Ramos (cell line): ENCODE data around the gene RORC.

Experiments
- in situ Hi-C: fragments of 300-500 bp; cut with MboI; formaldehyde crosslinking; loops from one replicate; pipeline ENCODE4 v1.14.3; 2022; ENCODE audit warnings: low sequenced_read_pairs; ENCODE audit not compliant: unreplicated experiment

RORC gene

GRCh38 chr1:151849871-151850270, 18.3 kb upstream of the RORC start:
- in situ Hi-C loops = no loop called here

GRCh38 chr1:151849126-151849525, 17.5 kb upstream of the RORC start:
- in situ Hi-C loops = no loop called here

GRCh38 chr1:151847867-151848596, 16.4 kb upstream of the RORC start:
- in situ Hi-C loops = no loop called here

GRCh38 chr1:151846686-151847237, 15.2 kb upstream of the RORC start:
- in situ Hi-C loops = no loop called here

- in situ Hi-C loops = no loop called here
Observed at GRCh38 chr1:151846062-151846568, 14.5 kb upstream of the RORC start.

GRCh38 chr1:151843398-151843797, 11.8 kb upstream of the RORC start:
- in situ Hi-C loops = no loop called here

- in situ Hi-C loops = no loop called here
Observed at GRCh38 chr1:151841141-151841540, 9.5 kb upstream of the RORC start.

GRCh38 chr1:151840421-151840820, 8.8 kb upstream of the RORC start:
- in situ Hi-C loops = no loop called here

- in situ Hi-C loops = no loop called here
Observed at GRCh38 chr1:151839457-151840403, 8.1 kb upstream of the RORC start, which contains the start of gene C2CD4D. TSS of gene C2CD4D (minus strand) at chr1:151839820. CDS start at chr1:151838989, 831 bp downstream.

GRCh38 chr1:151839082-151839412, 7.4 kb upstream of the RORC start:
- in situ Hi-C loops = no loop called here

- in situ Hi-C loops = no loop called here
Observed at GRCh38 chr1:151838222-151839081, 6.8 kb upstream of the RORC start.

- in situ Hi-C loops = no loop called here
Observed at GRCh38 chr1:151837884-151838221, 6.3 kb upstream of the RORC start.

- in situ Hi-C loops = no loop called here
Observed at GRCh38 chr1:151837197-151837596, 5.6 kb upstream of the RORC start.

GRCh38 chr1:151835596-151835995, 4.0 kb upstream of the RORC start:
- in situ Hi-C loops = no loop called here

- in situ Hi-C loops = no loop called here
Observed at GRCh38 chr1:151834239-151834638, 2.6 kb upstream of the RORC start.

- in situ Hi-C loops = no loop called here
Observed at GRCh38 chr1:151833172-151833900, 1.7 kb upstream of the RORC start.

- in situ Hi-C loops = no loop called here
Observed at GRCh38 chr1:151832318-151832980, 847 bp upstream of the RORC start.

- in situ Hi-C loops = no loop called here
Observed at GRCh38 chr1:151831256-151831591, 378 bp downstream of the RORC start.

- in situ Hi-C loops = no loop called here
Observed at GRCh38 chr1:151830055-151830454, 1.5 kb downstream of the RORC start.
